HG02852 (cell line): Measurements from ENCODE around the gene CD79A.

ENCODE experiments used
- ATAC-seq: cut with Tn5 transposase; IDR thresholded peaks from one replicate; pipeline ENCODE4 v1.9.1; 2021; ENCODE audit warnings: mild to moderate bottlenecking, moderate library complexity; ENCODE audit not compliant: unreplicated experiment

Gene CD79A

DNA sequence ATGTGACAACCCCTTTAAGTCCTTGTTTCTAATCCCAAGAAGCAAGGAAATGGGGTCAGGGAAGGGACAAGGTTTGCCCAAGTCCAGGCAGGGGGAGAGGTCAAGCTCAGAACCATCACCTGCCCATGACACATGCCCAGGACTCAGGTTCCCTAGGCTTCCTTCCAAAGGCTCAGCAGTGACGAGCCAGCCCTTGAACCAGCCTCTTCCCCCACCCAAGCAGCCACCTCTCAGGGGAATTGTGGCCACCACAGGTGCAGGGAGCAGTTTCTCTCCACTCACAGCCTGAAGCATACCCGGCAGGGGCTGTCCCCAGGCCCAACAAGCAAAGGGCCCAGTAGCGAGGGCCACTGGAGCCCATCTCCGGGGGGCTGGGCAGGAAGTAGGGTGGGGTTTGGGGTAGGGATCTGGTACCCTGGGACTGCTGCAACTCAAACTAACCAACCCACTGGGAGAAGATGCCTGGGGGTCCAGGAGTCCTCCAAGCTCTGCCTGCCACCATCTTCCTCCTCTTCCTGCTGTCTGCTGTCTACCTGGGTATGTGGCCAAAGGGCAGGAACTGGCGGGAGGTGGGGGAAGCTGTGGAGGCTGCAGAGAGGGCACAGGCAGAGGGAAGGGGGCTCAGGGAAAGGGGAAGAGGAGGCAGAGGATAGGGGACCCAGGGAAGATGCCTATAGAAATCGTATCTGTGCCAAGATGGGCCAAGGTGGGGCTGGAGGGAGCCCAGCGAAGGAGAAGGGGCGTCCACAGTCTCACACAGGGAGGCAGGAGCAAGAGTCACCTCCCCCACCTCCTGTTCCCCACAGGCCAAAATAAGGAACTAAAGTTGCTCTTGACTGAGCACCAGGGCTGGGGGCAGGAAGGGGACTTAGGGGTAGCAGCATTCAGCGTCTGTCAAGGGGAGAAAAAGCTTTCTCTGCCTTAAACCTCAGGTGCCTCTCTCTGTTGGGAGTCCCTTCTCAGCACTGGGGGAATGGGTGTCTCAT is at the start of gene CD79A:
CD79A (plus strand) TSS at position 433 of the 986 bp plus-strand sequence; CDS start at position 459, 26 bp downstream.
- peak; percentile 59 for ATAC-seq

GRCh38 chr19:41837981-41838708 is 38.9 kb upstream of the CD79A start:
- no peak for ATAC-seq

GRCh38 chr19:41839211-41839610 is 37.9 kb upstream of the CD79A start:
- ATAC-seq, result no peak

- no peak for ATAC-seq
Measured at GRCh38 chr19:41843371-41843770, 33.7 kb upstream of the CD79A start.

- ATAC-seq, result no peak
Measured at GRCh38 chr19:41844601-41845000, 32.5 kb upstream of the CD79A start, which contains the start of gene LYPD4. LYPD4 (minus strand) TSS chr19:41844683; CDS start chr19:41839285, 5,398 bp downstream.

- no peak for ATAC-seq
Measured at GRCh38 chr19:41845001-41845050, 32.3 kb upstream of the CD79A start, which contains the start of gene DMRTC2. DMRTC2 (plus strand) TSS chr19:41845042; CDS start chr19:41847429, 2,387 bp downstream.

GRCh38 chr19:41845051-41845590 is 32.0 kb upstream of the CD79A start:
- no peak for ATAC-seq

- ATAC-seq, result no peak
Measured at GRCh38 chr19:41847351-41848105, 29.6 kb upstream of the CD79A start.

DNA sequence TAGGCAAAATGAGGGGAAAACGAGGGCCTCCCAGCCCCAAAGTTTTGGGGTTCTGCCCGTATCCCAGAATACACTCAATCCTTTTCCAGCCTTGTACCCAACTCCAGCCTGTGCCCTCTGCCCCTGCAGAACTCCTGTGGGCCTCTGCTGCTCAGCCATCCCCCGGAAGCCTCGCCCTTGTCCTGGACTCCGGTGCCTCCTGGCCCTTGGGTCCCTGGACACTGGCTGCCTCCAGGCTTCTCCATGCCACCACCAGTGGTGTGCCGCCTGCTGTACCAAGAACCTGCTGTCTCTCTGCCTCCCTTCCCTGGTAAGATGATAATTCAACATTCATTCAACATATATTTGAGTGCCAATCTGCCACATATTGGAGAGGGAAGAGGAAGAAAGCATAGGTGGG is 28.4 kb upstream of the CD79A start:
- ATAC-seq, result no peak

- ATAC-seq, result no peak
Measured at GRCh38 chr19:41849067-41849466, 28.0 kb upstream of the CD79A start.

DNA sequence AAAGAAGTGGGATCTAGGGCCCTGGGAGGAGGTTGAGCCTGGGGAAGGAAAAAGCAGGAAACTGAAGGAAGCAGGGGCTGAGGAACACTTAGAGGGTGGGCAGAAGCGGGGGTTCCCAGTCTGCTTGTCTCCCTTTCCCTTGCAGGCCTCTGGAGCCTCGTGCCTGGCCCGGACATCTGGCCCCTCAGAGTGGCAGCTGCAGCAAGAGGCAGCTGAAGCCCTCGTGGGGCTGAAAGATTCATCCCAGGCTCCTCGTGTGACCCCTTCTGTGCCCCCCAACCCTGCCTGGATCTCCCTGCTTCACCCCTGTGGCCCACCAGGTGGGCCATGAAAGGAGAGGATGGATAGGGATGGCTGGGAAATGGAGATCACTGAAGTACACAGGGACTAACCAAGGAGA is 26.7 kb upstream of the CD79A start:
- ATAC-seq, result no peak

DNA sequence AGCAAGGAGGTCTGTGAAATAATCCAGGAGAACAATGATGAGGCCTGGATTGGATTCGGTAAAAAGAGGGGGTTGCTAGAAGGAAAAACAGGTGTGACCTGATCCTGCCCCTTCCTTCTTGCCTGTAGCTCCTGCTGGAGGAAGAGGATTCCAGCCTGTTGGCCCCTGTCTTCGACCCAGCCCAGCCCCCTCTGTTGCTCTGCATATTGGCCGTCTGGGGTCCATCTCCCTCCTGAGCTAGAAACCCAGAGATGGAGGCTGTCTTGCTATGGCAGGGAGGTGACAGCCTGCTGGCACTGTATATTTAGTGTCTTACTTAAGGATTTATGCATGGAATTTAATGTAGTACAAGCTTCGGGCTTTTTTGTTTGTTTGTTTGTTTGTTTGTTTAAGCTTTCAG is 25.6 kb upstream of the CD79A start:
- ATAC-seq, result no peak

DNA sequence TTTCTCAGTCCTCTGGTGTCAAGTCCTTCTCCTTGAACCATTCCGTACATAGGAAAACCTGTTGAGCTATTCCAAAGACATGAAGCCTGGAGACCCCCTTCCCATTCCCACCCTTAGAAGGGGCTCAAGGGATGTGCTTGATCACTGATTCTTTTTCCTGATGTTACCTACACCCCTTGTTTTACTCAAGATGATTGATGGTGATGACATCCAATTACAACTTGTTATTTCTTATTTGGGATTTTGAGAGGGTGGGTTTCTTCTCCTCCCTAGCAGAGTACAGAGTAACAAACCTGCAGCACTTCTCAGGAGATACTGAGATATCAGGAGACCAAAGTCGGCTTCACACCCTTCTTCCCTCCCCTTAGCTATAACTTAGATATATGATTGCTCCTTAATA is 23.7 kb upstream of the CD79A start:
- no peak for ATAC-seq

DNA sequence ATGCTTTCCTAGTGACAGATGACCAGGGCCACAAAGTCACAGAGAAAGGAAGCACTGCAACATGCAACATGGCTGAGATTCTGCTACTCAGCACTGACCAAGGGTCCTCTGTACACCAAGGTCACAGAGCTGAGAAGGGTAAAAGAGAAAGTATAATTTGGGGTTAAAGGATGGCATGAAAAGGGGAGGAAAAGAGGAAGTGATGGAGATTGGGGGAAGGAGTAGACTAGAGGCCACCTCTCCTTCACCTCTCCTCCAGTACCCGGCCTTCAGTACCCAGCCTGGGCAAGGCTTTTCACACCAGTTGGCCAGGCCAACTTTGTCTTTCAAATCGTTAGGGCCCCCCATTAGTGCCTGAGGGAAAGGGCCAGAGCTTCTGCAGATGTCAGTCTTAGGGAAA is 23.3 kb upstream of the CD79A start:
- ATAC-seq, result no peak

DNA sequence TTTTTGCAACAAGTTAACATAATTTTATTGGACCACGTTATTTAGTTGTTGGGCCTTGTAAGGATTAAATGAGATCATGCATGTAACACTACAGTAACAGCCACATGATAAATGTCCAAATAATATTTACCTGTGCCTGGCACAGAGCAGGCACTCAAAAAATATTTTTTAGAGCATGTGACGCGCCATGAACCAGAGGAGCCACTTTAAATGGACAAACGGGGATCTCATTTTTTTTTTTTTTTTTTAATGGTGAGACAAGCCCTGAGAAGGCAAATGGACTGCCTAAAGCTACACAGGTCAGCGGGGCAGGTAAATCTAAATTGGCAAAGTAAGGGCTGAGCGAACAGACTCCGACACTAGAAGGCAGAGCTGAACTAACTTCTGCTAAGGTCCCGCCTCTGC is 17.9 kb upstream of the CD79A start:
- no peak for ATAC-seq

DNA sequence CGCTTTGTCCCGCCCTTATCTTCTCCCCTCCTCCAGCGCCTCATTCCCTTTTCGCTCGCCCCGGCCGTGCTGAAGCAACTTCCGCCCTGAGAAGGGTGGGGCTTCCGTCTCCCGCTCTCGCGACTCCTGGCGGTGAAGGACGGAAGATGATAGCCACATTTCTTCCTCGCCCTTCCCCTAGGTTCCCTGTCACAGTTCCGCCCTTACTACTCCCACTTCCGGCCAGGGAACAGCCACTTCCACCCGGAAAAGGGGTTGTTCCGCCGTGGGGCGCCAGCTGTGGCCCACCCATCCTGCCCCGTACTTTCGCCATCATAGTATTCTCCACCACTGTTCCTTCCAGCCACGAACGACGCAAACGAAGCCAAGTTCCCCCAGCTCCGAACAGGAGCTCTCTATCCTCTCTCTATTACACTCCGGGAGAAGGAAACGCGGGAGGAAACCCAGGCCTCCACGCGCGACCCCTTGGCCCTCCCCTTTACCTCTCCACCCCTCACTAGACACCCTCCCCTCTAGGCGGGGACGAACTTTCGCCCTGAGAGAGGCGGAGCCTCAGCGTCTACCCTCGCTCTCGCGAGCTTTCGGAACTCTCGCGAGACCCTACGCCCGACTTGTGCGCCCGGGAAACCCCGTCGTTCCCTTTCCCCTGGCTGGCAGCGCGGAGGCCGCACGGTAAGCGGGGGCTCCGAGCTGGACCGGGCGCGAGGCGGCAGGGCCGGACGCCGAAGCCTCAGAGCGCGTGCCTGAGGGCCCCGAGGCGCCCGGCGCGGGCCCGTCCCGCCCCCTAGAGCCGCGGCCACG is 17.3 kb upstream of the CD79A start, which contains the start of gene RPS19:
RPS19 (plus strand) TSS at position 638 of the 801 bp plus-strand sequence. CDS start 520 bp downstream, outside the sequence.
- ATAC-seq, result peak; percentile 77

GRCh38 chr19:41860419-41861115 is 16.5 kb upstream of the CD79A start:
- peak; percentile 28 for ATAC-seq

GRCh38 chr19:41861116-41861768 is 15.8 kb upstream of the CD79A start:
- no peak for ATAC-seq

DNA sequence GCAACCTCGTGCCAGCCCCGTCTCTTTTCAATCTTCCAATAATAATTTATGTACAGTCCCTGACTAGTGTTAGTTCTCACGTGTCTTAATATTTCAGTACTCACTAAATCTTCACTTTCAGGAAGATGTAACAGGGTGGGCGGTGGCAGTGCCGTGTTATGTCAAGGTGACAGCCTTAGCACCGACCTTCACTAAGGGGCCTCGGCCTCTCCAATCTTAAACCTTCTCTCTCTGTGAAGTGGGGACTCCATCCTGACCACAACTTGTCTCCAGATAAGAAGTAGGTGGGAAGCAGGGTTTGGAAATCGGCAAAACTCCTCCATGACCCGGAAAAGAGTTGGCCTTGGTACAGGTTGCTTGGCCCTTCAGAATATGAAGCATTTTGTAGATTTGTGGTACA is 15.2 kb upstream of the CD79A start:
- no peak for ATAC-seq
